CD14-positive monocyte (primary cell): ENCODE measurements around the gene PINK1. TPM values are rescaled to one million over a fixed set of nuclear protein-coding genes. Genes with fewer than 3 reads are reported as not detected.

Experiments used
- DNase-seq, 3 donors: peaks; one replicate each; pipeline ENCODE4 v3.0.0-alpha.2; 2011 to 2022
- H2AFZ ChIP-seq: 2 replicates; pipeline ENCODE4 v1.6.0; 2012; ENCODE audit warnings: mild to moderate bottlenecking, low read depth, low read length, inconsistent platforms; ENCODE audit not compliant: insufficient read depth, poor library complexity, severe bottlenecking
- H3K27ac ChIP-seq, 2 donors: 1 replicate in 1 of 2; 2 replicates in 1 of 2; pipeline ENCODE4 v1.5.1; 2012 to 2013; ENCODE audit warnings: low read length in 2 of 2, control low read depth in 1 of 2, inconsistent platforms in 1 of 2, low read depth in 1 of 2, mild to moderate bottlenecking in 1 of 2
- H3K27me3 ChIP-seq, 2 donors: one replicate each; pipeline versions ENCODE4 v1.6.0 to v1.6.1; 2011 to 2013; ENCODE audit warnings: low read length in 2 of 2; ENCODE audit not compliant: control insufficient read depth in 2 of 2, insufficient read depth in 2 of 2
- H3K36me3 ChIP-seq, 2 donors: replicated peaks in 1 of 2; 1 replicate in 1 of 2; 2 replicates in 1 of 2; pipeline versions ENCODE4 v1.5.1 to v1.6.1; 2012 to 2013; ENCODE audit warnings: low read length in 2 of 2, control low read depth in 1 of 2, inconsistent platforms in 1 of 2, mild to moderate bottlenecking in 1 of 2; ENCODE audit not compliant: insufficient read depth in 2 of 2, control insufficient read depth in 1 of 2
- H3K4me1 ChIP-seq, 2 donors: 1 replicate in 1 of 2; 2 replicates in 1 of 2; pipeline versions ENCODE4 v1.5.1 to v1.6.1; 2012 to 2013; ENCODE audit warnings: low read length in 2 of 2, control low read depth in 1 of 2, inconsistent platforms in 1 of 2, mild to moderate bottlenecking in 1 of 2, moderate library complexity in 1 of 2; ENCODE audit not compliant: insufficient read depth in 2 of 2, control insufficient read depth in 1 of 2
- H3K4me2 ChIP-seq: replicated peaks from 2 replicates; pipeline ENCODE3; 2012; ENCODE audit warnings: low read length, moderate library complexity, mild to moderate bottlenecking; ENCODE audit not compliant: poor library complexity, severe bottlenecking; ENCODE audit errors: extremely low read depth
- H3K4me3 ChIP-seq, 3 experiments: fragments of 200-600 bp in 1 of 3; sonication (generic) in 1 of 3; replicated peaks in 1 of 3; 1 replicate in 2 of 3; 2 replicates in 1 of 3; pipeline ENCODE4 v1.5.1; 2011 to 2013; ENCODE audit warnings: low read length in 3 of 3, mild to moderate bottlenecking in 3 of 3, control low read depth in 2 of 3, low read depth in 2 of 3, inconsistent platforms in 1 of 3, moderate library complexity in 1 of 3
- H3K79me2 ChIP-seq: 2 replicates; pipeline ENCODE4 v1.6.0; 2012; ENCODE audit warnings: mild to moderate bottlenecking, control low read depth, inconsistent platforms, low read length, moderate library complexity; ENCODE audit not compliant: insufficient read depth
- H3K9ac ChIP-seq: 2 replicates; pipeline ENCODE4 v1.6.0; 2017; ENCODE audit warnings: low read length, mild to moderate bottlenecking; ENCODE audit not compliant: insufficient read depth, poor library complexity, severe bottlenecking
- H3K9me3 ChIP-seq, 2 donors: replicated peaks in 1 of 2; 1 replicate in 1 of 2; 2 replicates in 1 of 2; pipeline versions ENCODE4 v1.5.1 to v1.6.1; 2012 to 2013; ENCODE audit warnings: low read length in 2 of 2, control low read depth in 1 of 2; ENCODE audit not compliant: control insufficient read depth in 1 of 2, insufficient read depth in 1 of 2
- H4K20me1 ChIP-seq: 2 replicates; pipeline ENCODE4 v1.6.0; 2012; ENCODE audit warnings: mild to moderate bottlenecking, low read length, control low read depth, moderate library complexity; ENCODE audit not compliant: insufficient read depth
- H3K27ac Mint-ChIP-seq, 7 donors: one replicate each; pipeline ENCODE4 v1.8.0; 2020; ENCODE audit warnings: mild to moderate bottlenecking in 7 of 7, mixed read lengths in 7 of 7, moderate library complexity in 6 of 7, inconsistent platforms in 2 of 7
- H3K27me3 Mint-ChIP-seq, 3 donors: one replicate each; pipeline ENCODE4 v1.8.0; 2021 to 2022; ENCODE audit warnings: low read depth in 3 of 3, mild to moderate bottlenecking in 3 of 3, mixed read lengths in 3 of 3, moderate library complexity in 3 of 3, inconsistent platforms in 1 of 3
- H3K36me3 Mint-ChIP-seq, 2 donors: one replicate each; pipeline ENCODE4 v1.8.0; 2020; ENCODE audit warnings: mixed read lengths in 2 of 2, inconsistent platforms in 1 of 2, mild to moderate bottlenecking in 1 of 2
- H3K4me1 Mint-ChIP-seq: one replicate; pipeline ENCODE4 v1.8.0; 2020; ENCODE audit warnings: mild to moderate bottlenecking, mixed read lengths
- H3K4me3 Mint-ChIP-seq, 2 donors: one replicate each; pipeline ENCODE4 v1.8.0; 2020; ENCODE audit warnings: mild to moderate bottlenecking in 2 of 2, mixed read lengths in 2 of 2, moderate library complexity in 1 of 2
- H3K9me3 Mint-ChIP-seq, 7 donors: one replicate each; pipeline ENCODE4 v1.8.0; 2020 to 2022; ENCODE audit warnings: mixed read lengths in 7 of 7, mild to moderate bottlenecking in 6 of 7, moderate library complexity in 6 of 7, inconsistent platforms in 2 of 7
- WGBS: methylation state at CpG from one replicate; pipeline ENCODE4 v1.1.5; 2013; ENCODE audit warnings: missing lambda C conversion rate; ENCODE audit not compliant: insufficient coverage; 5-methylcytosine and 5-hydroxymethylcytosine counted together
- intact Hi-C, 2 donors: fragments of 100-400 bp; cut with micrococcal nuclease; formaldehyde crosslinking; loops; one replicate each; pipeline versions ENCODE4 v1.15.0 to v1.15.1; 2023
- polyA plus RNA-seq, 3 donors: library from polyadenylated mRNA; depleted of rRNA in 1 of 3; unstranded in 2 of 3; stranded (reverse) in 1 of 3; fragments of 300-500 nt in 2 of 3; fragments of >200 nt in 1 of 3; fragmentation: Illumina TruSeq in 2 of 3; gene quantifications; 1 replicate in 2 of 3; 2 replicates in 1 of 3; pipeline ENCODE4 v1.2.3, GENCODE V29; 2012 to 2021
- TF ChIP-seq, protein P1 (sequence below): fragments of 200-600 bp; IDR thresholded peaks from one replicate; pipeline ENCODE4 v1.8.0; 2022; ENCODE audit warnings: antibody characterized with exemption, mild to moderate bottlenecking

Gene PINK1
- polyA plus RNA-seq, 3 donors: 21.6 to 32.7 (median 24.0) TPM

DNA sequence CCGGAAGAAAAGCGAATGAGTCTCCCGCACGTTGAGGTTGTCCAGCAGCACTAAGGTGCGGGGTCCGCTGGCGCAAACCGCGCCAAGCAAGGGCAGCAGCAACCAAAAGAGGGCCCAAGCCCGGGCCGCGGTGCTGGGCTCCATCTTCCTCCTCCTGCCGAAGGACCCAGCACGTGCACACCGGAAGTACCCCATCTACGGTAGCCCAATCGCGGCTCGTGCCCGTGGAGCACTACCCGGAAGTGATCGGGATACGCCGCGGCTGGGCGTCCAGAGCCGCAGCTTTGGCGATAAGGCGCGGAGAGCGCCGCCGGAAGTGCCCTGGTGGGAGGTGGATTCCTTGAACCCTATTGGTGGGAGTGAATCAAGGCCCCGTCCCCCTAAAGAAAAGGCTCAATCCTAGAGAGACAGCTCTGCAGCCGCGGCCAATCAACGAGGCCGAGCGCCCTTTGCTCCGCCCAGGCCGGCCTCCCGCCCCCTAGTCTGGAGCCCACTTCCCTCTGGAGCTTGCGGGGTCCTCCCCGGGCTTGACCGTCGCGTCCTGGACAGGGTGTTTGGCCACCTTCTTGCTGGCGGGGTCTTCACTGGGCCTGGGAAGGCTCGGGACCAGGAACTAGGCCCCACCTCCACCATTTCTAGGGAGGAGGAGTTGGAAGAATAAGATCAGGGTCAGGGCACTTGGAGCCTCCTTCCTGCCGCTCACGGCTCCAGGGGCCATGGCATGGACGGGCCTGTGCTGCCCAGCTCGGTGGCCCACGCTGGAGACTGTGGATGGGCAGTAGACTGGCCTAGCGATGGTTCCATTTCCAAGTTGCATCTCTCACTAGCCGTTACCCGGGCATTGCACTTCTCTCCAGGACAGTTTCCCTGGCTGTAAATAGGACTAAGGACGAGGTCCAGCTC is 28.2 kb downstream of the PINK1 start, which contains the start of gene DDOST:
TSS of gene DDOST (minus strand) at position 163 of the 903 bp plus-strand sequence. CDS start at position 144, 19 bp downstream.
- WGBS: 2% methylated on average over 43 of the region's 58 CpGs
- Histone ChIP-seq H3K4me1 (peaks cover 20 to 24% of the 10 kb centered on the region in 2 donors), H3K9me3 (no peaks in the 10 kb centered on the region), H4K20me1 (peaks cover 30% of the 10 kb centered on the region), H3K4me2 (peak within 1 kb of the TSS; percentile 91), H3K27me3 (no peaks in the 10 kb centered on the region), H3K36me3 (peaks cover 17 to 33% of the 10 kb centered on the region in 2 donors), H3K4me3 (peak within 1 kb of the TSS; percentile 67 to 99 (median 96)), H2AFZ (peak within 1 kb of the TSS; percentile 100), H3K27ac (peak within 1 kb of the TSS; percentile 58 to 94), H3K79me2 (peaks cover 49% of the 10 kb centered on the region), H3K9ac (peak within 1 kb of the TSS; percentile 95)
- TF ChIP-seq, protein P1, sequence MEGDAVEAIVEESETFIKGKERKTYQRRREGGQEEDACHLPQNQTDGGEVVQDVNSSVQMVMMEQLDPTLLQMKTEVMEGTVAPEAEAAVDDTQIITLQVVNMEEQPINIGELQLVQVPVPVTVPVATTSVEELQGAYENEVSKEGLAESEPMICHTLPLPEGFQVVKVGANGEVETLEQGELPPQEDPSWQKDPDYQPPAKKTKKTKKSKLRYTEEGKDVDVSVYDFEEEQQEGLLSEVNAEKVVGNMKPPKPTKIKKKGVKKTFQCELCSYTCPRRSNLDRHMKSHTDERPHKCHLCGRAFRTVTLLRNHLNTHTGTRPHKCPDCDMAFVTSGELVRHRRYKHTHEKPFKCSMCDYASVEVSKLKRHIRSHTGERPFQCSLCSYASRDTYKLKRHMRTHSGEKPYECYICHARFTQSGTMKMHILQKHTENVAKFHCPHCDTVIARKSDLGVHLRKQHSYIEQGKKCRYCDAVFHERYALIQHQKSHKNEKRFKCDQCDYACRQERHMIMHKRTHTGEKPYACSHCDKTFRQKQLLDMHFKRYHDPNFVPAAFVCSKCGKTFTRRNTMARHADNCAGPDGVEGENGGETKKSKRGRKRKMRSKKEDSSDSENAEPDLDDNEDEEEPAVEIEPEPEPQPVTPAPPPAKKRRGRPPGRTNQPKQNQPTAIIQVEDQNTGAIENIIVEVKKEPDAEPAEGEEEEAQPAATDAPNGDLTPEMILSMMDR: peak; percentile 16
- Mint-ChIP-seq H3K27me3 (no peaks in the 10 kb centered on the region), H3K4me1 (peaks cover 31% of the 10 kb centered on the region), H3K36me3 (peaks cover 24 to 33% of the 10 kb centered on the region in 2 donors), H3K27ac (peak within 1 kb of the TSS; percentile 89 to 96 (median 94)), H3K9me3 (peaks cover 0 to 2% (median 0%) of the 10 kb centered on the region in 7 donors), H3K4me3 (peak within 1 kb of the TSS; percentile 96)
- peak; percentile 94 to 98 (median 96) for DNase-seq
- intact Hi-C loops: loop anchor here in 1 of 2 donors (2.0 kb wide), 1 partner anchor 27 kb away; no protein-coding TSS in a partner anchor

GRCh38 chr1:20662110-20662475 is 28.8 kb downstream of the PINK1 start:
- H3K27ac Mint-ChIP-seq: peak overlapping the region in 5 of 7 donors; percentile 89 to 95 (median 94)
- peaks cover 0 to under 1% (median 0%) of the 10 kb centered on the region in 3 donors for H3K27me3 Mint-ChIP-seq
- peak overlapping the region; percentile 91 for H3K4me2 ChIP-seq
- H3K9me3 ChIP-seq: no peaks in the 10 kb centered on the region
- no peaks in the 10 kb centered on the region for H3K27me3 ChIP-seq
- intact Hi-C loops: no loop called here
- H3K4me3 Mint-ChIP-seq: peak overlapping the region; percentile 96
- peaks cover 10 to 26% of the 10 kb centered on the region in 2 donors for H3K36me3 ChIP-seq
- peak overlapping the region; percentile 100 for H2AFZ ChIP-seq
- peaks cover 24% of the 10 kb centered on the region for H4K20me1 ChIP-seq
- peak overlapping the region; percentile 67 to 99 (median 96) for H3K4me3 ChIP-seq
- peaks cover 18 to 27% of the 10 kb centered on the region in 2 donors for H3K36me3 Mint-ChIP-seq
- peak overlapping the region; percentile 95 for H3K9ac ChIP-seq
- peak overlapping the region; percentile 34 to 94 for H3K27ac ChIP-seq
- no peak for DNase-seq
- TF ChIP-seq, protein P1: no peak
- WGBS: 65% methylated on average over 6 of the region's 7 CpGs
- H3K4me1 ChIP-seq: peaks cover 20 to 24% of the 10 kb centered on the region in 2 donors
- peaks cover 0 to 3% (median 0%) of the 10 kb centered on the region in 7 donors for H3K9me3 Mint-ChIP-seq
- H3K4me1 Mint-ChIP-seq: peaks cover 31% of the 10 kb centered on the region
- peaks cover 43% of the 10 kb centered on the region for H3K79me2 ChIP-seq
